Activated CD4-positive, alpha-beta memory T cell treated with anti-CD3 and anti-CD28 coated beads for 36 hours (primary cell): Measurements from ENCODE around the gene JMJD6. TPM values are rescaled to one million over a fixed set of nuclear protein-coding genes. Genes with fewer than 3 reads are reported as not detected.
"Not testable (repeated sequence)": the region's sequence is repeated elsewhere in the genome, so short reads cannot be mapped to it uniquely, and the experiment has no call there.

Experiments used
- CTCF ChIA-PET: fragments of 350-600 bp; sonication (Branson Sonifier 250); formaldehyde crosslinking; loops from one replicate; lab custom pipeline; 2021; ENCODE audit warnings: antibody characterized with exemption, inconsistent platforms; lab: Charles Lee
- POLR2A ChIA-PET: fragments of 350-600 bp; sonication (Branson Sonifier 250); formaldehyde crosslinking; loops from one replicate; lab custom pipeline; 2021; ENCODE audit warnings: antibody characterized with exemption; lab: Charles Lee
- DNase-seq: peaks from one replicate; pipeline ENCODE4 v3.0.0-alpha.2; 2020
- H3K27ac Mint-ChIP-seq: one replicate; pipeline ENCODE4 v1.8.0; 2021; ENCODE audit warnings: mixed read lengths
- H3K27me3 Mint-ChIP-seq: one replicate; pipeline ENCODE4 v1.8.0; 2021; ENCODE audit warnings: mixed read lengths
- H3K36me3 Mint-ChIP-seq: one replicate; pipeline ENCODE4 v1.8.0; 2021; ENCODE audit warnings: mixed read lengths
- H3K4me1 Mint-ChIP-seq: one replicate; pipeline ENCODE4 v1.8.0; 2021; ENCODE audit warnings: low read depth, mixed read lengths
- H3K4me3 Mint-ChIP-seq: one replicate; pipeline ENCODE4 v1.8.0; 2021; ENCODE audit warnings: mild to moderate bottlenecking, mixed read lengths
- H3K9me3 Mint-ChIP-seq: one replicate; pipeline ENCODE4 v1.8.0; 2021; ENCODE audit warnings: mixed read lengths
- intact Hi-C: fragments of 100-400 bp; cut with micrococcal nuclease; formaldehyde crosslinking; loops from one replicate; pipeline ENCODE4 v1.15.1; 2023
- total RNA-seq, 2 experiments: library from RNA; stranded (reverse); gene quantifications; one replicate each; pipeline ENCODE4 v1.2.3, GENCODE V29; 2021

JMJD6 gene
- total RNA-seq, 2 experiments from 2014 or later: 53.4 to 56.6 TPM

GRCh38 chr17:76716146-76716838 lies 10.1 kb downstream of the JMJD6 start:
- DNase-seq: peak; percentile 64
- Mint-ChIP-seq H3K4me3 (no peak overlapping the region), H3K4me1 (peaks cover 26% of the 10 kb centered on the region), H3K27me3 (no peaks in the 10 kb centered on the region), H3K27ac (peak overlapping the region; percentile 71), H3K9me3 (no peaks in the 10 kb centered on the region), H3K36me3 (peaks cover 51% of the 10 kb centered on the region)
- CTCF ChIA-PET: interaction anchor here (0.9 to 3.9 kb wide), 5 partner anchors 8 to 193 kb away, joined by 3 to 16 read pairs (median 9); partner anchors contain the start of genes JMJD6 and METTL23
- POLR2A ChIA-PET: interaction anchor here (2.1 kb wide), 1 partner anchor 9 kb away, joined by 13 read pairs; the partner anchor contains the start of genes JMJD6 and METTL23
- intact Hi-C loops: no loop called here

DNA sequence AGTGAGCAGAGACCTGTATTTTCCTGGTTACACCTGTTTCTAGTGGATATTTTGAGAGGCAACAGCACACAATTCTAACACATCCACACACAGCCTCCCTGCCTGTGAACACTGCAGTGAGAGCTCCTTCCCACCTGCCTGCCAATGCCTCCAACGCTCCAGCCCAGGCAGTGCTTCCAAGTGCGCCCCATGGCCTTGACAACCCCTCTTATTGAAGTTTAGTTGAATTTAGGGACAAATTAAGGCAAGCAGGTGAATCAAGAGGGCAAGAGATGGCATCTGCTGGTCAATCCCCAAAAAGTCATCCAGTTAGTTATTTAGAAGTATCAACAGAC lies 10.9 kb downstream of the JMJD6 start:
- intact Hi-C loops: loop anchor here (2.0 kb wide), 1 partner anchor 45 kb away; no protein-coding TSS in a partner anchor
- H3K27ac Mint-ChIP-seq: no peak overlapping the region
- no peak overlapping the region for H3K4me3 Mint-ChIP-seq
- CTCF ChIA-PET: interaction anchor here (0.6 to 3.9 kb wide), 8 partner anchors 9 to 192 kb away, joined by 3 to 21 read pairs (median 8); partner anchors contain the start of gene JMJD6
- peaks cover 45% of the 10 kb centered on the region for H3K36me3 Mint-ChIP-seq
- DNase-seq: no peak
- H3K9me3 Mint-ChIP-seq: no peaks in the 10 kb centered on the region
- no peaks in the 10 kb centered on the region for H3K27me3 Mint-ChIP-seq
- POLR2A ChIA-PET: interaction anchor here (2.1 kb wide), 1 partner anchor 10 kb away, joined by 13 read pairs; the partner anchor contains the start of genes JMJD6 and METTL23
- peaks cover 29% of the 10 kb centered on the region for H3K4me1 Mint-ChIP-seq

DNA sequence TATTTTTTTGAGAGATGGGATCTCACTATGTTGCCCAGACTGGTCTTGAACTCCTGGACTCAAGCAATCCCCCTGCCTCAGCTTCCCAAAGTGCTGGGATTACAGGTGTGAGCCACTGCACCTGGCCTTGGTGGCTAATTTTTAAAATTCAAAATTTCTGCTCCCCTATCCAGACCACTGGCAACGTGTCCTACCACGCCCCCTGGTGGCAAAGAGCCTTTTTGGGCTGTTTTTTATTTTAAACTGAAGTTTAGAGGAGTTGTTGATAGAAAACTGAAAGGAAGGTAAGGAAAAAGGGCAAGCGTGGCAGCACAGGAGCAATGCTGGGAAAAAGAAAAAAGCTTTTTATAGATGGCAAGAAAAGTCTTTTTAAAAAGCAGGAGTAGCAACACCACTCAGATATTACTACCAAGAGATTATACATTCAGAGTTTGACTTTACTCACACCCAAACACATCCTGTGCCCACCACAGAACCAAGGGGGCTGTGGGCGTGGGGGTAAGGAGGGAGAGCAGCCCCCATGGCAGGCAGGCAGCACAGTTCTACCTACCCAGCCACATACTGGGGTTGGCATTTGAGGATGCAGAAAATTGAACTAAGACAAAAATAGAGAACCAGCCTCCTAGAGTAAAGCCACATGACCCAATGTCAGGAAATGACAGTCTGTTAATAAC lies 11.4 kb downstream of the JMJD6 start:
- Mint-ChIP-seq H3K36me3 (peaks cover 42% of the 10 kb centered on the region), H3K27ac (peak overlapping the region; percentile 24), H3K4me3 (no peak overlapping the region), H3K4me1 (peaks cover 29% of the 10 kb centered on the region), H3K27me3 (no peaks in the 10 kb centered on the region), H3K9me3 (no peaks in the 10 kb centered on the region)
- peak; percentile 79 for DNase-seq
- ChIA-PET POLR2A (no interaction called here), CTCF (interaction anchor here (0.6 to 3.9 kb wide), 13 partner anchors 9 to 192 kb away, joined by 3 to 21 read pairs (median 6); partner anchors contain the start of gene JMJD6)
- intact Hi-C loops: loop anchor here (2.0 kb wide), 1 partner anchor 44 kb away; no protein-coding TSS in a partner anchor

- no peak overlapping the region for H3K27ac Mint-ChIP-seq
- CTCF ChIA-PET: interaction anchor here (0.6 to 3.9 kb wide), 17 partner anchors 10 to 191 kb away, joined by 3 to 21 read pairs (median 5); partner anchors contain the start of genes JMJD6 and MFSD11
Measured at GRCh38 chr17:76714336-76714735, 12.1 kb downstream of the JMJD6 start.

DNA sequence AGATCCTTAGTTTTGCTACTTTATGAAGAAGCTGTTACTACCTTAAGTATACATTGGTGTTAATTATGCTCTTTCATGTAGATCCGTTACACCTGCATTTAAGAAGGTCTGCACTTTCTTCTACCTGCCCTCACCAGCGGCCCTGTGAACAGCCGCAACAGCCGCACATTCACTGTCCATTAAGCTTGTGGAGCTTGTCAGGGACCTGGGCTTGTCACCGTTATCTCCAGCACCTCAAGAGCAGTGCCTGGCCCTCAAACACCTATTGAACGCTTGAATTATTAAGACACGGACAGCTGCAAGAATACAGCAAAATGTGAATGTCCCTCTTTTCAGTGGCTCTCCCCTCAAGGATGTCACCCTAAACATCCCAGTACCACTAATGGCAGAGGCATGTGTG lies 12.6 kb downstream of the JMJD6 start:
- no peak overlapping the region for H3K27ac Mint-ChIP-seq
- H3K4me1 Mint-ChIP-seq: peaks cover 29% of the 10 kb centered on the region

More at GRCh38 chr17:76714336-76714735, 12.1 kb downstream of the JMJD6 start:
- Mint-ChIP-seq H3K4me1 (peaks cover 29% of the 10 kb centered on the region), H3K36me3 (peaks cover 38% of the 10 kb centered on the region), H3K27me3 (no peaks in the 10 kb centered on the region), H3K9me3 (no peaks in the 10 kb centered on the region), H3K4me3 (no peak overlapping the region)
- intact Hi-C loops: loop anchor here (2.0 kb wide), 1 partner anchor 44 kb away; no protein-coding TSS in a partner anchor
- POLR2A ChIA-PET: no interaction called here
- DNase-seq: no peak

DNA sequence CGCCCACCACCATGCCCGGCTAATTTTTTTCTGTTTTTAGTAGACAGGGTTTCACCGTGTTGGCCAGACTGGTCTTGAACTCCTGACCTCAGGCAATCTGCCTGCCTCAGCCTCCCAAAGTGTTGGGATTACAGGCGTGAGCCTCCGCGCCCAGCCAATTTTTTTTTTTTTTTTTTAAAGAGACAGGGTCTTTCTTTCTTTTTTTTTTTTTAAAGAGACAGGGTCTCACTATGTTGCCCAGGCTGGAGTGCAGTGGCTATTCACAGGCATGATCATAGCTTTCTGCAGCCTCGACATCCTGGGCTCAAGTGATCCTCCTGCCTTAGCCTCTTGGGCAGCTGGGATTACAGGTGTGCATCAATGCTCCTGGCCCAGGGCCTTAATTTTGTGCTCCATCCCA lies 14.1 kb downstream of the JMJD6 start:
- H3K4me3 Mint-ChIP-seq: not testable (repeated sequence)

More for the DNA sequence above, 12.6 kb downstream of the JMJD6 start:
- Mint-ChIP-seq H3K36me3 (peaks cover 35% of the 10 kb centered on the region), H3K27me3 (no peaks in the 10 kb centered on the region), H3K4me3 (no peak overlapping the region), H3K9me3 (no peaks in the 10 kb centered on the region)
- ChIA-PET POLR2A (interaction anchor here (1.2 to 1.3 kb wide), 2 partner anchors 10 to 24 kb away, joined by 3 read pairs; partner anchors contain the start of gene MFSD11), CTCF (interaction anchor here (0.8 to 3.9 kb wide), 14 partner anchors 10 to 191 kb away, joined by 3 to 21 read pairs (median 6); partner anchors contain the start of genes JMJD6 and MFSD11)
- no peak for DNase-seq
- intact Hi-C loops: loop anchor here (2.0 kb wide), 1 partner anchor 43 kb away; no protein-coding TSS in a partner anchor

GRCh38 chr17:76710863-76711611 lies 15.4 kb downstream of the JMJD6 start, which contains the start of gene MXRA7:
Gene MXRA7, minus strand, starts transcription at chr17:76710965. Its CDS starts 19 bp downstream, at chr17:76710946.
- peak; percentile 71 for DNase-seq
- intact Hi-C loops: no loop called here
- Mint-ChIP-seq H3K36me3 (peaks cover 15% of the 10 kb centered on the region), H3K4me1 (peaks cover 20% of the 10 kb centered on the region), H3K9me3 (no peaks in the 10 kb centered on the region), H3K27me3 (no peaks in the 10 kb centered on the region), H3K27ac (no peak within 1 kb of the TSS), H3K4me3 (peak within 1 kb of the TSS; percentile 62)
- CTCF ChIA-PET: interaction anchor here (1.7 kb wide), 1 partner anchor 87 kb away, joined by 5 read pairs; no protein-coding TSS in a partner anchor
- POLR2A ChIA-PET: no interaction called here

More for the DNA sequence above, 14.1 kb downstream of the JMJD6 start:
- Mint-ChIP-seq H3K36me3 (peaks cover 27% of the 10 kb centered on the region), H3K4me1 (peaks cover 29% of the 10 kb centered on the region)
- intact Hi-C loops, H3K27me3 Mint-ChIP-seq, DNase-seq, H3K9me3 Mint-ChIP-seq, H3K27ac Mint-ChIP-seq: not testable (repeated sequence)
- POLR2A ChIA-PET: interaction anchor here (0.9 kb wide), 1 partner anchor 11 kb away, joined by 3 read pairs; no protein-coding TSS in a partner anchor
- CTCF ChIA-PET: interaction anchor here (0.6 to 1.7 kb wide), 2 partner anchors 13 to 88 kb away, joined by 3 to 5 read pairs; no protein-coding TSS in a partner anchor

GRCh38 chr17:76709951-76710862 lies 16.2 kb downstream of the JMJD6 start:
- H3K4me1 Mint-ChIP-seq: peaks cover 12% of the 10 kb centered on the region
- POLR2A ChIA-PET: interaction anchor here (1.1 kb wide), 1 partner anchor 150 kb away, joined by 5 read pairs; no protein-coding TSS in a partner anchor
- H3K4me3 Mint-ChIP-seq: peak overlapping the region; percentile 61
- H3K27ac Mint-ChIP-seq, H3K27me3 Mint-ChIP-seq, CTCF ChIA-PET, H3K9me3 Mint-ChIP-seq, intact Hi-C loops: not testable (repeated sequence)
- DNase-seq: peak; percentile 25
- H3K36me3 Mint-ChIP-seq: peaks cover 12% of the 10 kb centered on the region

GRCh38 chr17:76709077-76709950 lies 17.1 kb downstream of the JMJD6 start:
- peaks cover 12% of the 10 kb centered on the region for H3K36me3 Mint-ChIP-seq
- intact Hi-C loops: no loop called here
- CTCF ChIA-PET: no interaction called here
- H3K4me3 Mint-ChIP-seq: peak overlapping the region; percentile 61
- no peaks in the 10 kb centered on the region for H3K9me3 Mint-ChIP-seq
- H3K4me1 Mint-ChIP-seq: peaks cover 8% of the 10 kb centered on the region
- no peaks in the 10 kb centered on the region for H3K27me3 Mint-ChIP-seq
- no peak overlapping the region for H3K27ac Mint-ChIP-seq
- POLR2A ChIA-PET: interaction anchor here (1.1 kb wide), 1 partner anchor 149 kb away, joined by 5 read pairs; no protein-coding TSS in a partner anchor
- DNase-seq: no peak
